Thyroid gland (tissue), 4 donors: ENCODE measurements around the gene KRTAP5-4. TPM values are rescaled to one million over a fixed set of nuclear protein-coding genes. Genes with fewer than 3 reads are reported as not detected.
"Not testable (repeated sequence)": the region's sequence is repeated elsewhere in the genome, so short reads cannot be mapped to it uniquely, and the experiment has no call there.

Source experiments
- DNase-seq, 2 donors: peaks; one replicate each; pipeline ENCODE4 v3.0.0-alpha.2; 2019
- H3K27ac ChIP-seq, 3 donors: fragments of 200-600 bp; sonication (generic); 1 replicate in 2 of 3; 2 replicates in 1 of 3; pipeline ENCODE4 v1.5.1; 2016 to 2019; ENCODE audit warnings: mild to moderate bottlenecking in 1 of 3, moderate library complexity in 1 of 3
- H3K27me3 ChIP-seq: fragments of 200-600 bp; sonication (generic); one replicate; pipeline ENCODE4 v1.5.1; 2019
- H3K36me3 ChIP-seq, 2 donors: fragments of 200-600 bp; sonication (generic); one replicate each; pipeline ENCODE4 v1.5.1; 2016 to 2019
- H3K4me1 ChIP-seq, 2 donors: fragments of 200-600 bp; sonication (generic); one replicate each; pipeline ENCODE4 v1.5.1; 2017 to 2019
- H3K4me3 ChIP-seq, 3 donors: fragments of 200-600 bp; sonication (generic); replicated peaks in 1 of 3; 1 replicate in 2 of 3; 2 replicates in 1 of 3; pipeline ENCODE4 v1.5.1; 2016; ENCODE audit warnings: mild to moderate bottlenecking in 1 of 3
- H3K9me3 ChIP-seq: fragments of 200-600 bp; sonication (generic); one replicate; pipeline ENCODE4 v1.5.1; 2017
- POLR2A ChIP-seq, 2 donors: fragments of 450-650 bp; IDR thresholded peaks; one replicate each; pipeline ENCODE4 v1.6.1; 2017; ENCODE audit warnings: antibody characterized with exemption in 2 of 2, mild to moderate bottlenecking in 2 of 2, moderate library complexity in 1 of 2
- WGBS, 2 donors: methylation state at CpG; one replicate each; pipeline ENCODE4 v1.1.5; 2017; 5-methylcytosine and 5-hydroxymethylcytosine counted together
- intact Hi-C: fragments of 100-400 bp; cut with DNase I; formaldehyde crosslinking; loops from one replicate; pipeline ENCODE4 v1.15.1; 2023
- total RNA-seq, 4 donors: library from RNA; depleted of rRNA; stranded (reverse); fragments of >200 nt; gene quantifications; one replicate each; pipeline ENCODE4 v1.2.3, GENCODE V29; 2016
- TF ChIP-seq, protein P1 (sequence below), 6 experiments: fragments of 200-600 bp in 3 of 6; fragments of 450-650 bp in 3 of 6; sonication (generic) in 3 of 6; IDR thresholded peaks; one replicate each; pipeline ENCODE4 v1.5.1; 2016 to 2019; ENCODE audit warnings: antibody characterized with exemption in 6 of 6, mild to moderate bottlenecking in 2 of 6, inconsistent platforms in 1 of 6, moderate library complexity in 1 of 6

The KRTAP5-4 gene
- total RNA-seq = not detected

GRCh38 chr11:1622086-1622485, at the start of gene KRTAP5-4:
Gene KRTAP5-4 (minus strand): TSS chr11:1622138. CDS start chr11:1622093, 45 bp downstream.
- TF ChIP-seq POLR2A (IDR thresholded peaks at IDR 0.05) = no peak
- TF ChIP-seq, protein P1, sequence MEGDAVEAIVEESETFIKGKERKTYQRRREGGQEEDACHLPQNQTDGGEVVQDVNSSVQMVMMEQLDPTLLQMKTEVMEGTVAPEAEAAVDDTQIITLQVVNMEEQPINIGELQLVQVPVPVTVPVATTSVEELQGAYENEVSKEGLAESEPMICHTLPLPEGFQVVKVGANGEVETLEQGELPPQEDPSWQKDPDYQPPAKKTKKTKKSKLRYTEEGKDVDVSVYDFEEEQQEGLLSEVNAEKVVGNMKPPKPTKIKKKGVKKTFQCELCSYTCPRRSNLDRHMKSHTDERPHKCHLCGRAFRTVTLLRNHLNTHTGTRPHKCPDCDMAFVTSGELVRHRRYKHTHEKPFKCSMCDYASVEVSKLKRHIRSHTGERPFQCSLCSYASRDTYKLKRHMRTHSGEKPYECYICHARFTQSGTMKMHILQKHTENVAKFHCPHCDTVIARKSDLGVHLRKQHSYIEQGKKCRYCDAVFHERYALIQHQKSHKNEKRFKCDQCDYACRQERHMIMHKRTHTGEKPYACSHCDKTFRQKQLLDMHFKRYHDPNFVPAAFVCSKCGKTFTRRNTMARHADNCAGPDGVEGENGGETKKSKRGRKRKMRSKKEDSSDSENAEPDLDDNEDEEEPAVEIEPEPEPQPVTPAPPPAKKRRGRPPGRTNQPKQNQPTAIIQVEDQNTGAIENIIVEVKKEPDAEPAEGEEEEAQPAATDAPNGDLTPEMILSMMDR (IDR thresholded peaks at IDR 0.05) = no peak
- WGBS, 2 donors = 67 to 75% methylated on average over 1 of the region's 1 CpG
- Histone ChIP-seq H3K4me3 (no peak within 1 kb of the TSS), H3K9me3 (no peaks in the 10 kb centered on the region), H3K36me3 (no peaks in the 10 kb centered on the region), H3K4me1 (no peaks in the 10 kb centered on the region), H3K27ac (no peak within 1 kb of the TSS), H3K27me3 (no peaks in the 10 kb centered on the region)
- intact Hi-C loops = loop anchor here (10.0 kb wide), 1 partner anchor 77 kb away; no protein-coding TSS in a partner anchor
- DNase-seq = no peak

GRCh38 chr11:1671658-1672057, 49.7 kb upstream of the KRTAP5-4 start:
- no peaks in the 10 kb centered on the region for H3K36me3 ChIP-seq
- WGBS, 2 donors = 55 to 75% methylated on average over 11 of the region's 11 CpGs
- DNase-seq = no peak
- no peaks in the 10 kb centered on the region for H3K27me3 ChIP-seq
- no peaks in the 10 kb centered on the region for H3K9me3 ChIP-seq
- H3K4me1 ChIP-seq = no peaks in the 10 kb centered on the region
- TF ChIP-seq, protein P1 (IDR thresholded peaks at IDR 0.05) = no peak
- no peak for TF ChIP-seq POLR2A (IDR thresholded peaks at IDR 0.05)
- no peak overlapping the region for H3K27ac ChIP-seq
- no peak overlapping the region for H3K4me3 ChIP-seq
- intact Hi-C loops = no loop called here

DNA sequence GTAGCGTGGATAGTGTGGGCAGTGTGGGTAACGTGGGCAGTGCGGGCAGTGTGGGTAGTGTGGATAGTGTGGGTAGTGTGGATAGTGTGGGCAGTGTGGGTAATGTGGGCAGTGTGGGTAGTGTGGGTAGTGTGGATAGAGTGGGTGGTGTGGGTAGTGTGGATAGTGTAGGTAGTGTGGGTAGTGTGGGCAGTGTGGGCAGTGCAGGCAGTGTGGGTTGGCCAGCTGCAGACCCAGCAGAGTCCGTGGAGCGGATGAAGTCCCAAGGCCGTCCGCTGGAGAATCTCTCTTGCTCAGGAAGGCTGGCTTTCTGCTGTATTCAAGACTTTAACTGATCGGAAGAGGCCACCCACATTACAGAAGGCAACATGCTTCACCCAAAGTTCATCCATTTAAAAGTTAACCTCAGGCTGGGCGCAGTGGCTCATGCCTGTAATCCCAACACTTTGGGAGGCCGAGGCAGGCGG, 49.0 kb upstream of the KRTAP5-4 start:
- TF ChIP-seq, protein P1 (IDR thresholded peaks at IDR 0.05) = no peak
- no peak for TF ChIP-seq POLR2A (IDR thresholded peaks at IDR 0.05)
- Histone ChIP-seq H3K27me3 (no peaks in the 10 kb centered on the region), H3K4me3 (no peak overlapping the region), H3K4me1 (no peaks in the 10 kb centered on the region), H3K27ac (no peak overlapping the region), H3K9me3 (no peaks in the 10 kb centered on the region), H3K36me3 (no peaks in the 10 kb centered on the region)
- intact Hi-C loops = no loop called here
- 80 to 86% methylated on average over 11 of the region's 11 CpGs for whole genome bisulfite sequencing, 2 donors
- DNase-seq = no peak

DNA sequence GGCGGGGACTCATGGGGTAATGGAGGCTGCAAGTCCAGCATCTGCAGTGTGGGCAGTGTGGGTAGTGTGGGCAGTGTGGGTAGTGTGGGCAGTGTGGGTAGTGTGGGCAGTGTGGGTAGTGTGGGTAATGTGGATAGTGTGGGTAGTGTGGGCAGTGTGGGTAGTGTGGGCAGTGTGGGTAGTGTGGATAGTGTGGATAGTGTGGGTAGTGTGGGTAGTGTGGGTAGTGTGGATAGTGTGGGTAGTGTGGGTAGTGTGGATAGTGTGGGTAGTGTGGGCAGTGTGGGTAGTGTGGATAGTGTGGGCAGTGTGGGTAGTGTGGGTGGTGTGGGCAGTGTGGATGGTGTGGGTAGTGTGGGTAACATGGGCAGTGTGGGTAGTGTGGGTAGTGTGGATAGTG, 48.5 kb upstream of the KRTAP5-4 start:
- H3K27ac ChIP-seq, H3K4me3 ChIP-seq, intact Hi-C loops, H3K36me3 ChIP-seq, H3K4me1 ChIP-seq, H3K9me3 ChIP-seq, H3K27me3 ChIP-seq, DNase-seq: not testable (repeated sequence)
- WGBS, 2 donors = 94 to 100% methylated on average over 1 of the region's 1 CpG

GRCh38 chr11:1669546-1670218, 47.7 kb upstream of the KRTAP5-4 start:
- Histone ChIP-seq H3K36me3 (no peaks in the 10 kb centered on the region), H3K9me3 (no peaks in the 10 kb centered on the region), H3K4me3 (no peak overlapping the region), H3K27me3 (no peaks in the 10 kb centered on the region), H3K4me1 (no peaks in the 10 kb centered on the region), H3K27ac (no peak overlapping the region)
- intact Hi-C loops = no loop called here
- TF ChIP-seq POLR2A (IDR thresholded peaks at IDR 0.05) = no peak
- TF ChIP-seq, protein P1 (IDR thresholded peaks at IDR 0.05) = no peak
- WGBS, 2 donors = 51 to 60% methylated on average over 15 to 20 of the region's 21 CpGs
- no peak for DNase-seq
